NCI-H226 (cell line): Measurements from ENCODE around the gene NOB1.
"Not testable (repeated sequence)": the region's sequence is repeated elsewhere in the genome, so short reads cannot be mapped to it uniquely, and the experiment has no call there.

Experiments used
- DNase-seq: peaks from one replicate; pipeline ENCODE4 v3.0.0-alpha.2; 2015

The NOB1 gene

GRCh38 chr16:69754469-69755310, at the start of gene NOB1:
Gene NOB1, minus strand, starts transcription at chr16:69754926. Its CDS starts 16 bp downstream, at chr16:69754910.
- peak; percentile 91 for DNase-seq

GRCh38 chr16:69804297-69804696, 49.6 kb upstream of the NOB1 start:
- DNase-seq = no peak

- no peak for DNase-seq
These were observed 44.9 kb upstream of the NOB1 start for GRCh38 chr16:69799611-69800031.

DNA sequence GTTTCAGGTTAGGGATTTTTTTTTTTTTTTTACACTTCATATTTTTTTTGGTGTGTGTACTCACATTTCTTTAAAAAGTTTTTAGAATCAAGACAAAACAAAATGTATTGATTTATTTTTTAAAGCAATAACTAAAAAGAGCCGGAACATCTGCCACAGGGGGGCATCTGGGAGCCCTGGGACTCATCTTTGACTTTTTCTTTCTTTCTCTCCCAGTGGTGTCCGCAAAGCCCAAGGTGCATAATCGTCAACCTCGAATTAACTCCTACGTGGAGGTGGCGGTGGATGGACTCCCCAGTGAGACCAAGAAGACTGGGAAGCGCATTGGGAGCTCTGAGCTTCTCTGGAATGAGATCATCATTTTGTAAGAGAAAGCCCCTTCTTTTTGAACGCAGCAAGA, 43.7 kb upstream of the NOB1 start:
- no peak for DNase-seq

- no peak for DNase-seq
These were observed 41.8 kb upstream of the NOB1 start for GRCh38 chr16:69796285-69797118.

DNA sequence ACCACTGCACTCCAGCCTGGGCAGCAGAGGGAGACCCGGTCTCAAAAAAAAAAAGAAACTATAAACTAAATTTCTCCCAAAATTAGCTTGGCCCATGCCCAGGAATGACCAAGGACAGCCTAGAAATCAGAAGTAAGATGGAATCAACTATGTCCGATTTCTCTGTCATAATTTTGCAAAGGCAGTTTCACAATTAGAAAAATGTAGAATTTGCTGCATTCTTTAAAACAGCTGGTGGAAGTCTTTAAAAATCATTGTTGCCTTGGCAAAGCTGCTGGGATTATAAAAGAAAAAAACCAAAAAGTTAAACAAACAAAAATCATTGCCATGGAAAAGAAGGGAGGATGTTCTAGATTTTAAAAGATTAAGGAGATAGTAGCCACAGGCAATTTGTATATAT, 39.8 kb upstream of the NOB1 start:
- no peak for DNase-seq

DNA sequence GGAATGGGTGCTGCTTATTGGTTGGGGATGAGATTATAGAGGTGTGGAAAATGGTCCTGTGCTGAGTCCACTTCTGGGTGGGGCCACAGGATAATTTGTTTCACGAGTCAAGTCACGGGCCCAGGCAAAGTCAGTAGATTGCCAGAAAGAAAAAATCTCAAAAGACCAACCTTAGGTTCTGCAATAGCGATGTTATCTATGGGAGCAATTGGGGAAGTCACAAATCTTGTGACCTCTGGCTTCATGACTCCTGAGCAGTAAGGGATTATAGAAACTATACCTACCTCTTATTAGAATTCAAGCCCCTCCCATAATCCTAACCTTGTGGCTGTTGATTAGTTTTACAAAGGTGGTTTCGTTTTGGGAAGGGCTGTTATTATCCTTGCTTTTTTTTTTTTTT, 38.8 kb upstream of the NOB1 start:
- no peak for DNase-seq

GRCh38 chr16:69791391-69791847, 36.7 kb upstream of the NOB1 start:
- not testable (repeated sequence) for DNase-seq

DNA sequence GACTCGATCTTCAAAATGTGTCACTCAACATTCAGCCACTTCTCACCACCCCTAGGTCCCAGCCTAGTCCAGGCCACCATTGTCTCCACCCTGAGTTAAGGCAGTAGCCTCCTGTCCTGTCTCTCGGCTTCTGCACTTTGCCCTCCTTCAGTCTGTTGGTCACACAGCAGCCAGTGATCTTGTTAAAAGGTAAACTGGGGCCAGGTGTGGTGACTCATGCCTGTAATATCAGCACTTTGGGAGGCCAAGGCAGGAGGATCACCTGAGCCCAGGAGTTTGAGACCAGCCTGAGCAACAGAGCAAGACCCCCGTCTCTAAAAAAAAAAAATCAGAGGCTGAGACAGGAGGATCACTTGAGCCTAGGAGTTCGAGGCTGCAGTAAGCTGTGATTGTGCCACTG, 33.2 kb upstream of the NOB1 start:
- DNase-seq = no peak

GRCh38 chr16:69784586-69784985, 29.9 kb upstream of the NOB1 start:
- no peak for DNase-seq

DNA sequence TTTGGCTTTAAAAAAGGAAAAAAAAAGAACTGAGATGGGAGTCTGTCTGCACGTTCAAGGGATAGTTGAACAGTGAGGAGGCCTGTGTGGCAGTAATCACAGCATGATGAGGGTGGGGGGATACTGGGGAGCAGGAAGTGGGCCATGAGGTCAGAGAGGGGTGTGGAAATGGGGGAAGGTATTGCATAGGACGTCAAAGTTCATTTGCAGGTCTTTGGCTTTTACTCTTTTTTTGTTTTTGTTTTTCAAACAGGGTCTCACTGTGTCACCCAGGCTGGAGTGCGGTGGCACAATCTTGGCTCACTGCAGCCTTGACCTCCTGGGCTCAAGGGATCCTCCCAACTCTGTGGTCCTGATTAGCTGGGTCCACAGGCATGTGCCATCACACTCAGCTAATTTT, 26.4 kb upstream of the NOB1 start:
- DNase-seq = no peak

DNA sequence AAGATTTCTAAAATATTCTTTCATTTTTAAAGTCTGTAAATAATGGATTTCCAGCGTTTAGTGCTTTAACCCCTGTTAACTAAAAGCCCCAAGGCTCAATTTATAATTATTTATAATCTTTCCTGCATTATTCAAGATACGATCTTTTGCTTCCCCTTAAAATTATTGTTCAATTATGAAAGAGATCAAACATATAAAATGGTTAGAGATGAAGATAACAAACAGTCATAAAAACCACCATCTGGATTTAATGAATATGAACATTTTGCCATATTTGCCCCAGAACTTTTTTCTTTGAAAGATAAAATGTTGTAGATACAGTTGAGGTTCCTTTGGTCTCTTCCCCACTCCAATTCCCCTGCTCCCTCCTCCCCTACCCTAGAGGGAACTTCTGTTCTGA, 25.0 kb upstream of the NOB1 start:
- no peak for DNase-seq

DNA sequence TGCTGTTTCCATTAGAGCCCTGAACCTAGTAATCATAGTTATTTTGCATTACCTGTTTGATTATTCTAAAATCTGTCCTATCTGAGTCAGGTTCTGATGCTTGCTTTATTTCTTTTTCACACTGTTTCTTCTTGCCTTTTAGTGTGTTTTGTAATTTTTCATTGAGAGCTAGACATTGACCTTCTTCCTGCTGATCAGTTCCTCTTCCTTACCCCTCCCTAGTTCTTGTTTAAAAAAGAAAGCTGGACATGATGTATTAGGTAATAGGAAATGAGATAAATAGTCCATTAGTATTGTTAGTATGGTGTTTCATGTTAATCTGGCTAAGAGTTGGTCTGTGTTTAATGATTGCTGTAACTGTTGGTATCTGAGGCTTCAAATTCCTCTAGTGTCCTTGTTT, 20.8 kb upstream of the NOB1 start:
- DNase-seq = no peak

DNA sequence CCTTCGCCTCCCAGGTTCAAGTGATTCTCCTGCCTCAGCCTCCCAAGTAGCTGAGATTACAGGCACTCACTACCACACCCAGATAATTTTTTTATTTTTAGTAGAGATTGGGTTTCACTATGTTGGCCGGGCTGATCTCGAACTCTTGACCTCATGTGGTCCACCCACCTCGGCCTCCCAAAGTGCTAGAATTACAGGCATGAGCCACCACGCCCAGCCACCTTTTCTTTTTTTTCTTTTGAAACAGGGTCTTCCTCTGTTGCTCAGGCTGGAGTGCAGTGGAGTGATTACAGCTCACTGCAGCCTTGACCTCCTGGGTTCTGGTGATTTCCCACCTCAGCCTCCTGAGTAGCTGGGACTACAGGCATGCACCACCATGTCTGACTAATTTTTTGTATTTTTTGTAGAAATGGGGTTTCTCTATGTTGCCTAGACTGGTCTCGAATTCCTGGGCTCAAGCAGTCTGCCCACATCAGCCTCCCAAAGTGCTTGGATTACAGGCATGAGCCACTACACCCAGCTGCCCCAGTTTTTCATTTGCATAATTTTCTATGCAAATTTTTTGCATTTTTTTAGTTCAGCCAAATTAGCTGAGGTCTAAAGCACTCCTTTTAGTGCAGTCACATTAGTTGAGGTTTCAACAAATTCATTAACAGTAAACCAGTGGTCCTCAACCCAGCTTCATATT, 18.7 kb upstream of the NOB1 start:
- DNase-seq = no peak

DNA sequence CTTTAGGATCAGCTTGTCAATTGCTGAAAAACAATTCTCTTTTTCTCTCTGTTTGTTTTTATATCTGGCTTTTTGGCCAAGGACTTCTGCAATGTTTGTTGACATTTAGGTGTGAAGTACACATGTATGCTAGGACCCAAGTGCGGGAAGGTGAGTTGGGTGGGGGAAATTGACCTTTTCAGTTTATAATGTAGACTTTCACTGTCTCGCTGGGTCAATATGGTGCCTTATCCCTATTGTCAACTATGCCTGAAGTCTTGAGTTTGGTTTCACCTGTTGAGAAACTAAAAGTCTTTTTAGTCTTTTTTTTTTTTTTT, 16.9 kb upstream of the NOB1 start:
- no peak for DNase-seq

- DNase-seq = no peak
These were observed 14.7 kb upstream of the NOB1 start for GRCh38 chr16:69769404-69769803.

DNA sequence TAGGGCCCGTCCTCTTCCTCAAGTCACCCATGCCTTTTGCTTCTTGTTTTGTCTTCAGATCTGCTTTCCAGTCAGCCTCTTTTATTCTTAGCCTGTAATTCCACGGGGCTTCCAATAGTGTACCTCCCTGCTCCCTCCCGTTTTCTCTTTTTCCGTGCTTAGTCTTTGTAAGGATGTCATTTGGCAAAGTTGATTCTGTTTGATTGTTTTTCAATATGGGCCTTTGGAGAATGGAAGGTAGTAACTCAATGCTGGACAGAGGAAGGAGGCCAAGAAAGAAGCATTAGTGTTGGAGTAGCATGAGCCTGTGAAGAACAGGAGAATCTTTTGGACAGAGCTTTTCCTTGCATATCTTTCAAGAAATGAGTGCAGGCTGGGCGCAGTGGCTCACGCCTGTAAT, 13.9 kb upstream of the NOB1 start:
- DNase-seq = no peak

GRCh38 chr16:69767459-69768229, 12.9 kb upstream of the NOB1 start:
- no peak for DNase-seq

- no peak for DNase-seq
These were observed 8.8 kb upstream of the NOB1 start for GRCh38 chr16:69763599-69763942.

- DNase-seq = peak; percentile 28
These were observed 8.3 kb upstream of the NOB1 start for GRCh38 chr16:69762814-69763598.

DNA sequence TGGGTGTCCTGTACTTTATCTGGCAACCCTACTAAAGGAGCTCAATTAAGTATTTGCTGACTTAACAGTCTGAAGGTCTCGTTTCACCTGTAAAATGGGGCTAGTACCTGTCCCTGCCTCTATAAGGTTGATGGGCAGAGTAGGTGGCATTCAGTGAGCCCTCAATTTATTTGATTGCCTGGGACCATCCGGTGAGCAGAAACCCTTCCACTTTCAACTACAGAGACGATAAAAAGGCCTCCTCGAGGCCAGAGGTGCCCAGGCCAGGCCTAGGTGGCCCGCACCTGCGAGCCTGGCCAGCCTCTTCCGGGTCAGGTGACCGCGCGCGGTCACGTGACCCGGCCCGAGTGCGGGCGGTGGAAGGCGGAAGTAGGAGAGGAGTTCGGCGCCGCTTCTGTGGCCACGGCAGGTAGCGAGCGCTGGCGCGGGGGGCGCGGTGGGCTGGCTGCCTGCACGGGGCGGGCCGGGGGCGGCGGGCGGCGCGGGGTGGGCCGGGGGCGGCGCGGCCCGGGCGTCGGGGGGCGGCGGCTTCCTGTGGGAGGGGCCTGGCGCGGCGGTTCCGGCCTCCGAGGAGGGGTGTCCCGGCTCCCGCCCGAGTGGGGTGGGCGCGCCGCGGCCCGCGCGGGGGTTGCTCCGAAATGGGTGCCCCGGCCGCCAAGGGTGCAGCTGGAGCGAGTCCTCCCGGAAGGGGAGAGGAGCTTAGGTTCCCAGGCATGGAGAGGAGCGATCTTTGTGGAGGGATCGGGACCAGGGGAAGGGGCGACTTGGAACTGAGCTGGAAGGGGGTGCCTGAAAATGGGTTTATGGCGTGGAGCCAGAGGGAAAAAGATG, 7.5 kb upstream of the NOB1 start, which contains the start of gene WWP2:
Gene WWP2, plus strand, starts transcription at position 350 of the 831 bp plus-strand sequence. CDS start 24,679 bp downstream, outside the sequence.
- DNase-seq = peak; percentile 81
